LNCaP clone FGC (cell line): ENCODE results near the gene SND1.

Experiments
- DNase-seq: peaks from one replicate; pipeline ENCODE4 v3.0.0-alpha.2; 2011; ENCODE audit warnings: low read depth
- H3K4me3 ChIP-seq: 2 replicates; pipeline ENCODE4 v1.5.1; 2011; ENCODE audit warnings: mild to moderate bottlenecking, low read depth, low read length, control low read depth
- CTCF ChIP-seq: IDR thresholded peaks from 2 replicates; pipeline ENCODE4 v1.5.1; 2012; ENCODE audit warnings: mild to moderate bottlenecking; ENCODE audit not compliant: control insufficient read depth, insufficient read depth; ENCODE audit errors: extremely low read depth

Gene SND1

GRCh38 chr7:128135515-128136214 lies 483.7 kb downstream of the SND1 start:
- DNase-seq, result no peak
- peak overlapping the region; percentile 56 for H3K4me3 ChIP-seq

GRCh38 chr7:128136215-128136597 lies 484.2 kb downstream of the SND1 start:
- H3K4me3 ChIP-seq, result peak overlapping the region; percentile 56
- DNase-seq, result no peak
- TF ChIP-seq CTCF, result no peak

More at GRCh38 chr7:128135515-128136214, 483.7 kb downstream of the SND1 start:
- TF ChIP-seq CTCF, result peak; percentile 90

GRCh38 chr7:128137181-128137580 lies 485.2 kb downstream of the SND1 start:
- no peak for DNase-seq
- no peak overlapping the region for H3K4me3 ChIP-seq
- TF ChIP-seq CTCF, result no peak

GRCh38 chr7:128139406-128139805 lies 487.4 kb downstream of the SND1 start:
- no peak overlapping the region for H3K4me3 ChIP-seq
- no peak for TF ChIP-seq CTCF
- no peak for DNase-seq

GRCh38 chr7:128141683-128142195 lies 489.7 kb downstream of the SND1 start:
- no peak for DNase-seq
- TF ChIP-seq CTCF, result no peak
- no peak overlapping the region for H3K4me3 ChIP-seq
